Caco-2 (cell line): Measurements from ENCODE around the gene ST3GAL2. TPM values are rescaled to one million over a fixed set of nuclear protein-coding genes. Genes with fewer than 3 reads are reported as not detected.
"Not testable (repeated sequence)": the region's sequence is repeated elsewhere in the genome, so short reads cannot be mapped to it uniquely, and the experiment has no call there.

Experiments
- BruUV-seq: library from RNA; stranded (reverse); fragments of 400-500 nt; replicated peaks from 2 replicates; lab custom pipeline; 2021; lab: Mats Ljungman, UMichigan
- CTCF ChIA-PET: fragments of 300-600 bp; sonication (Branson Sonifier 250); formaldehyde crosslinking; loops from one replicate; lab custom pipeline; 2022; ENCODE audit warnings: antibody characterized with exemption; lab: Charles Lee
- POLR2A ChIA-PET: fragments of 300-600 bp; sonication (Branson Sonifier 250); formaldehyde crosslinking; loops from one replicate; lab custom pipeline; 2022; ENCODE audit warnings: antibody characterized with exemption; lab: Charles Lee
- DNase-seq, 2 experiments: peaks; one replicate each; pipeline versions ENCODE4 v3.0.0 to v3.0.0-alpha.2; 2020 to 2022
- H3K27me3 ChIP-seq: replicated peaks from 2 replicates; pipeline ENCODE4 v1.6.0; 2011; ENCODE audit warnings: low read length; ENCODE audit not compliant: control insufficient read depth, insufficient read depth
- H3K36me3 ChIP-seq: 2 replicates; pipeline ENCODE4 v1.5.1; 2011; ENCODE audit warnings: low read length; ENCODE audit not compliant: control insufficient read depth, insufficient read depth
- H3K4me1 ChIP-seq: fragments of 250-450 bp; sonication (Bioruptor Pico); 2 replicates; pipeline ENCODE4 v1.5.1; 2020; ENCODE audit warnings: mild to moderate bottlenecking
- H3K4me3 ChIP-seq: 2 replicates; pipeline ENCODE4 v1.5.1; 2011; ENCODE audit warnings: low read depth, mild to moderate bottlenecking, control low read depth, low read length
- H3K9me3 ChIP-seq: fragments of 250-450 bp; sonication (Bioruptor Pico); 2 replicates; pipeline ENCODE4 v1.5.1; 2020; ENCODE audit warnings: mild to moderate bottlenecking, moderate library complexity
- H3K27ac Mint-ChIP-seq: one replicate; pipeline ENCODE4 v1.8.0; 2022; ENCODE audit warnings: mixed read lengths; ENCODE audit not compliant: unreplicated experiment
- H3K27me3 Mint-ChIP-seq: one replicate; pipeline ENCODE4 v1.8.0; 2022; ENCODE audit warnings: mixed read lengths; ENCODE audit not compliant: insufficient read depth, unreplicated experiment
- H3K36me3 Mint-ChIP-seq: one replicate; pipeline ENCODE4 v1.8.0; 2022; ENCODE audit warnings: mild to moderate bottlenecking, mixed read lengths; ENCODE audit not compliant: insufficient read depth, unreplicated experiment
- H3K4me1 Mint-ChIP-seq: one replicate; pipeline ENCODE4 v1.8.0; 2022; ENCODE audit warnings: low read depth, mixed read lengths; ENCODE audit not compliant: unreplicated experiment
- H3K4me3 Mint-ChIP-seq: one replicate; pipeline ENCODE4 v1.8.0; 2022; ENCODE audit warnings: mild to moderate bottlenecking, moderate library complexity, mixed read lengths; ENCODE audit not compliant: unreplicated experiment
- H3K9me3 Mint-ChIP-seq: one replicate; pipeline ENCODE4 v1.8.0; 2022; ENCODE audit warnings: mixed read lengths; ENCODE audit not compliant: unreplicated experiment
- CTCF ChIP-seq, 2 experiments: fragments of 200-600 bp in 1 of 2; IDR thresholded peaks; 1 replicate in 1 of 2; 2 replicates in 1 of 2; pipeline versions ENCODE4 v1.5.1 to v1.8.0; 2011 to 2022; ENCODE audit warnings: antibody characterized with exemption in 1 of 2, control low read depth in 1 of 2, inconsistent platforms in 1 of 2, low read depth in 1 of 2, low read length in 1 of 2, mild to moderate bottlenecking in 1 of 2, moderate library complexity in 1 of 2; ENCODE audit not compliant: insufficient read depth in 1 of 2, severe bottlenecking in 1 of 2, unreplicated experiment in 1 of 2
- intact Hi-C: fragments of 100-400 bp; cut with micrococcal nuclease; formaldehyde crosslinking; loops from one replicate; pipeline ENCODE4 v1.10.0; 2022; ENCODE audit not compliant: unreplicated experiment
- total RNA-seq: library from RNA; stranded (reverse); gene quantifications from 2 replicates; pipeline ENCODE4 v1.2.3, GENCODE V29; 2022

Gene ST3GAL2
- total RNA-seq, 1 experiment from 2014 or later: 31.1 TPM

- H3K36me3 ChIP-seq: peaks cover 4% of the 10 kb centered on the region
- no peak for TF ChIP-seq CTCF (IDR thresholded peaks at IDR 0.05; ENCODE audit: insufficient read depth in 1 of 2, low read depth in 1 of 2, low read length in 1 of 2, severe bottlenecking in 1 of 2, unreplicated experiment in 1 of 2)
- no peaks in the 10 kb centered on the region for H3K9me3 Mint-ChIP-seq
Measured at GRCh38 chr16:70370924-70371323, 68.0 kb downstream of the ST3GAL2 start.

GRCh38 chr16:70370145-70370544 lies 68.8 kb downstream of the ST3GAL2 start:
- CTCF ChIA-PET: interaction anchor here (0.7 to 1.3 kb wide), 8 partner anchors 11 to 284 kb away, joined by 3 to 13 read pairs (median 4); partner anchors contain the start of gene ST3GAL2
- not testable (repeated sequence) for H3K4me3 Mint-ChIP-seq, H3K9me3 Mint-ChIP-seq, H3K9me3 ChIP-seq, H3K4me3 ChIP-seq, H3K4me1 ChIP-seq, H3K4me1 Mint-ChIP-seq, BruUV-seq, H3K27me3 ChIP-seq, H3K27me3 Mint-ChIP-seq, H3K36me3 ChIP-seq
- H3K27ac Mint-ChIP-seq: peak overlapping the region; percentile 66
- intact Hi-C loops: loop anchor here (1.0 kb wide), 1 partner anchor 283 kb away; no protein-coding TSS in a partner anchor
- peaks cover 100% of the 10 kb centered on the region for H3K36me3 Mint-ChIP-seq
- POLR2A ChIA-PET: interaction anchor here (0.6 to 0.9 kb wide), 3 partner anchors 11 to 101 kb away, joined by 3 to 4 read pairs (median 3); no protein-coding TSS in a partner anchor
- peak; percentile 77 to 79 for TF ChIP-seq CTCF (IDR thresholded peaks at IDR 0.05; ENCODE audit: insufficient read depth in 1 of 2, low read depth in 1 of 2, low read length in 1 of 2, severe bottlenecking in 1 of 2, unreplicated experiment in 1 of 2)
- DNase-seq: peak in 1 of 2 experiments; percentile 55

More at GRCh38 chr16:70370924-70371323, 68.0 kb downstream of the ST3GAL2 start:
- Mint-ChIP-seq H3K36me3 (peaks cover 100% of the 10 kb centered on the region), H3K4me1 (no peaks in the 10 kb centered on the region), H3K4me3 (no peak overlapping the region), H3K27me3 (no peaks in the 10 kb centered on the region), H3K27ac (no peak overlapping the region)
- CTCF ChIA-PET: no interaction called here
- intact Hi-C loops: loop anchor here (1.0 kb wide), 1 partner anchor 282 kb away; no protein-coding TSS in a partner anchor
- H3K27me3 ChIP-seq: no peaks in the 10 kb centered on the region
- DNase-seq: no peak
- H3K9me3 ChIP-seq: no peaks in the 10 kb centered on the region
- no peak overlapping the region for H3K4me3 ChIP-seq
- BruUV-seq: no TSS peak
- POLR2A ChIA-PET: no interaction called here
- H3K4me1 ChIP-seq: no peaks in the 10 kb centered on the region

- no TSS peak for BruUV-seq
- Mint-ChIP-seq H3K27me3 (no peaks in the 10 kb centered on the region), H3K27ac (no peak overlapping the region), H3K4me1 (no peaks in the 10 kb centered on the region), H3K4me3 (no peak overlapping the region), H3K9me3 (no peaks in the 10 kb centered on the region), H3K36me3 (peaks cover 92% of the 10 kb centered on the region)
- no peaks in the 10 kb centered on the region for H3K4me1 ChIP-seq
- no peak overlapping the region for H3K4me3 ChIP-seq
- CTCF ChIA-PET: no interaction called here
- no peak for TF ChIP-seq CTCF (IDR thresholded peaks at IDR 0.05; ENCODE audit: insufficient read depth in 1 of 2, low read depth in 1 of 2, low read length in 1 of 2, severe bottlenecking in 1 of 2, unreplicated experiment in 1 of 2)
- no peak for DNase-seq
- intact Hi-C loops: no loop called here
- H3K9me3 ChIP-seq: no peaks in the 10 kb centered on the region
- POLR2A ChIA-PET: no interaction called here
- peaks cover 8% of the 10 kb centered on the region for H3K36me3 ChIP-seq
- no peaks in the 10 kb centered on the region for H3K27me3 ChIP-seq
Measured at GRCh38 chr16:70364399-70364798, 74.5 kb downstream of the ST3GAL2 start.
